TTC549 (cell line): Measurements from ENCODE around the gene NAPSA.

Experiments
- FAIRE-seq: peaks from 2 replicates; lab custom pipeline; 2012; peaks lifted over from hg19 to GRCh38; lab: Jason Lieb, UNC

Gene NAPSA

DNA sequence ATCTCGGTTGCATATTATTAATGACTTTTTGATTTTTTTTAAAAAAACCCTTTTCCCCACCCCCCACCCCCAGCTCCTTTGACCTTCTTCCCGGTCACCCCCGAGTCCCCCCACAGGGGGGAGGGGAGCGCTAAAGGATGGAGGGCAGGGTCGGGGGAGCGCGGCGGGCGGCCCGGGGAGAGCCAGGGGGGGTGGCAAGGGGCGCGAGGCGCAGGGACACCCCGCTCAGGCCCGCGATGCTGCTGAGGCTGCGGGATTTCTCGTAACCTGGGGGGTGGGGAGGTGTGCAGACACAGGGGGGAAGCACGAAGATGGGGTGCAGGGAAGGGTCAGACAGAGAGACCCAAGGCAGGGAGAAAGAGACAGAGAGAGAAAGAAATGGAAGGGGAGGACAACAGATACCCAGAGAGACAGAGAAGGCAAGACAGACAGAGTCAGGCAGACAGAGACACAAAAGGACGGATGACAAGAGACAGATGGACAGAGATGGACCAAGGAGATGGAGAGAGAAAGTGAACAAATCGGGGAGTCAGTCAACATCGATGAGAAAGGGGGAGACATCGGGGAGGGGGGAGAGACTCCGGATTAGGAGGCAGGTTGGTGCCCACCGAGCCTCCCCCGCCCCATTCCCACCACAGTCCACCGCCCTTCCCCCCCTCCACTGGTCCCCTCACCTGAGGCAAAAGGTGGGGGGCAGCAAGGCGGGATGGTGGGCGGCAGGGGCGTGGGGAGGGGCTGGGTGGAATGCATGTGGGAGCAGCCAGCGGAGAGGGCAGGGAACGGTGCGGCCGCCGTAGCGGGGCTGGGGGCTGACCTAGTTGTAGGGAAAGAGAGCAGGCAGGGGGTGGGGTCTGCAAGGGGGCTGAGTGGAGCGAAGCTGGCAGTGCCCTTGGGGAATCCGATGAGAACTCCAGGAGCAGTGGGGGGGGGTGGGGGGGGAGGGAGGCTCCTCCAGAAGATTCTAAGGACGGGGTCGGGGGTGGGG lies 50.4 kb downstream of the NAPSA start:
- FAIRE-seq = no peak

- FAIRE-seq = no peak
Measured at GRCh38 chr19:50313812-50314536, 51.5 kb downstream of the NAPSA start.

GRCh38 chr19:50312967-50313811 lies 52.2 kb downstream of the NAPSA start:
- no peak for FAIRE-seq

GRCh38 chr19:50311723-50312635 lies 53.5 kb downstream of the NAPSA start:
- no peak for FAIRE-seq

DNA sequence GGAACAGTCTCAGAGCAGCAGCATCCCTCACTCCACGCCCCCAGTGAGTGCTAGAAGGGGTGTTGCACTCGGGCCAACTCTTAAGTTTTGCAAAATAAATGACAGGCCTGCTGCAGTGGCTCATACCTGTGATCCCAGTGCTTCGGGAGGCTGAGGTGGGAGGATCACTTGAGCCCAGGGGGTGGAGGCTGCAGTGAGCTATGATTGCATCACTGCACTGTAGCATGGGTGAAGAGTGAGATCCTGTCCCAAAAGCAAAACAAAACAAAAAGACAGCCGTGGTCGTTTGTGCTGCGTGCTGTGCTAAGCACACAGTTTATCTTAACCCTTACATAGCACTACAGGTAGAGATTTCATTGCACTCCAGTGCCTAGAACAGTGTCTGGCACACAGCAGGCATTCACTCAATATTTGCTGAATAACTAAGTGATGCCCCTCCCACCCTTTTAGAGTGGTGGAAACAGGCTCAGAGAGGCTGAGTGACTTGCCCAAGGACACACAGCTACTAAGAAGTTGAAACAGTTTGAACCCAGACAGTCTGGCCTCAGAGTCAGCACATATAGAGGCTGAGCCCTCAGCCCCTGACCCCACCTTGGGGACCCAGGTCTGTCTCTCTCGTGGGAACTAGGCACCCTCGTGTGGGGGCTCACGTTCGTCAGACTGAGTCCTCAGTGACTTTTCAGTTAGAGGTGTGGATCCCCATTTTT lies 54.5 kb downstream of the NAPSA start:
- no peak for FAIRE-seq

DNA sequence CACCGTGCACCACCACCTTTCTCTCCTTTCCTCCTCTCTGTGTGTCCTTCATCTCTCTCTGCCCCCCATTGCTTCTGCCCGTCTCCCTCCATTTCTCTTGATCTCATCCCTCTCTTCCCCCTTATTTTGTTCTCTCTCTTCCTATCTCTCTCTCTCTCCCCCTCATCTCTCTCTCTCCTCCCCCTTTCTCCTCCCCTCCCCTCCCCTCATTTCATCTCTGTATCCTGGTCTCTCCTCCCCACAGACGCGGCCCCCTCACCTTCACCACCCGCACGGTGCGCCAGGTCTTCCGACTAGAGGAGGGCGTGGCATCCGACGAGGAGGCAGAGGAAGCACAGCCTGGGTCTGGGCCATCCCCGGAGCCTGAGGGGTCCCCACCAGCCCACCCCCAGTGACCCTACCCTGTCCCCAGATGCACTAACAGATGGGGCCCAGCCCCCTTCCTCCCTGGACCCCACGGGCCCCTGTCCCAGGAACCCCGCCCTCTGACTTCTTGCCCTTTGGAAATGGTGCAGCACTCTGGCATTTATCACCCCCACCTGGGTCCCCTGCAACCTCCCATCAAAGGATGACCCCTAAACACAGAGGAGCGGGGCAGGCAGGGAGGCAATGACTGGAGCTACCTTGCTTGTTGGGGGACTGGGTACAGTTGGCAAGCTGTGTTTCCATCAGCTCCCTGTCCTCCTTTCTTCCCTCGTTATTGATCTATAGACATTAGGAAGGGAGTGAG lies 55.9 kb downstream of the NAPSA start:
- FAIRE-seq = no peak

- no peak for FAIRE-seq
Measured at GRCh38 chr19:50308991-50309390, 56.4 kb downstream of the NAPSA start.
